ENCODE measurements around the gene CAMK1.

CAMK1 gene

GRCh38 chr3:9730657-9731205, 39.0 kb downstream of the CAMK1 start:
- TF ChIP-seq TAF1 (IDR thresholded peaks at IDR 0.05; ENCODE audit: borderline replicate concordance, low read depth, low read length) (no peak), POLR2AphosphoS5 (IDR thresholded peaks at IDR 0.05; ENCODE audit: low read depth, low read length) (no peak), POLR2A (IDR thresholded peaks at IDR 0.05; ENCODE audit: low read depth, low read length) (no peak)
- peak; percentile 66 for FAIRE-seq
- DNase-seq (ENCODE audit: insufficient read length) = no peak

GRCh38 chr3:9729419-9729818, 40.3 kb downstream of the CAMK1 start:
- FAIRE-seq (no peak), DNase-seq (ENCODE audit: insufficient read length) (no peak)
- no peak for TF ChIP-seq POLR2AphosphoS5 (IDR thresholded peaks at IDR 0.05; ENCODE audit: low read depth, low read length)
- TF ChIP-seq TAF1 (IDR thresholded peaks at IDR 0.05; ENCODE audit: borderline replicate concordance, low read depth, low read length) = no peak
- TF ChIP-seq POLR2A (IDR thresholded peaks at IDR 0.05; ENCODE audit: low read depth, low read length) = no peak

GRCh38 chr3:9727743-9728142, 42.0 kb downstream of the CAMK1 start:
- DNase-seq (ENCODE audit: insufficient read length) (no peak), FAIRE-seq (no peak)
- no peak for TF ChIP-seq POLR2AphosphoS5 (IDR thresholded peaks at IDR 0.05; ENCODE audit: low read depth, low read length)
- no peak for TF ChIP-seq POLR2A (IDR thresholded peaks at IDR 0.05; ENCODE audit: low read depth, low read length)
- TF ChIP-seq TAF1 (IDR thresholded peaks at IDR 0.05; ENCODE audit: borderline replicate concordance, low read depth, low read length) = no peak

- FAIRE-seq = no peak
- TF ChIP-seq TAF1 (IDR thresholded peaks at IDR 0.05; ENCODE audit: borderline replicate concordance, low read depth, low read length) = no peak
- no peak for TF ChIP-seq POLR2A (IDR thresholded peaks at IDR 0.05; ENCODE audit: low read depth, low read length)
- TF ChIP-seq POLR2AphosphoS5 (IDR thresholded peaks at IDR 0.05; ENCODE audit: low read depth, low read length) = no peak
- no peak for DNase-seq (ENCODE audit: insufficient read length)
These were observed 42.6 kb downstream of the CAMK1 start for GRCh38 chr3:9727041-9727595.

- no peak for DNase-seq (ENCODE audit: insufficient read length)
- TF ChIP-seq POLR2A (IDR thresholded peaks at IDR 0.05; ENCODE audit: low read depth, low read length) = no peak
- no peak for TF ChIP-seq POLR2AphosphoS5 (IDR thresholded peaks at IDR 0.05; ENCODE audit: low read depth, low read length)
- no peak for TF ChIP-seq TAF1 (IDR thresholded peaks at IDR 0.05; ENCODE audit: borderline replicate concordance, low read depth, low read length)
- no peak for FAIRE-seq
These were observed 43.8 kb downstream of the CAMK1 start for GRCh38 chr3:9725775-9726515.

- FAIRE-seq = no peak
- TF ChIP-seq POLR2A (IDR thresholded peaks at IDR 0.05; ENCODE audit: low read depth, low read length) (no peak), TAF1 (IDR thresholded peaks at IDR 0.05; ENCODE audit: borderline replicate concordance, low read depth, low read length) (no peak), POLR2AphosphoS5 (IDR thresholded peaks at IDR 0.05; ENCODE audit: low read depth, low read length) (no peak)
- DNase-seq (ENCODE audit: insufficient read length) = no peak
These were observed 48.1 kb downstream of the CAMK1 start for GRCh38 chr3:9721700-9722060.

- DNase-seq (ENCODE audit: insufficient read length) = no peak
- TF ChIP-seq POLR2AphosphoS5 (IDR thresholded peaks at IDR 0.05; ENCODE audit: low read depth, low read length) = no peak
- no peak for TF ChIP-seq POLR2A (IDR thresholded peaks at IDR 0.05; ENCODE audit: low read depth, low read length)
- TF ChIP-seq TAF1 (IDR thresholded peaks at IDR 0.05; ENCODE audit: borderline replicate concordance, low read depth, low read length) = no peak
- FAIRE-seq = no peak
These were observed 48.6 kb downstream of the CAMK1 start for GRCh38 chr3:9721015-9721699.

GRCh38 chr3:9718118-9718517, 51.6 kb downstream of the CAMK1 start:
- no peak for DNase-seq (ENCODE audit: insufficient read length)
- no peak for TF ChIP-seq POLR2A (IDR thresholded peaks at IDR 0.05; ENCODE audit: low read depth, low read length)
- TF ChIP-seq TAF1 (IDR thresholded peaks at IDR 0.05; ENCODE audit: borderline replicate concordance, low read depth, low read length) = no peak
- TF ChIP-seq POLR2AphosphoS5 (IDR thresholded peaks at IDR 0.05; ENCODE audit: low read depth, low read length) = no peak
- FAIRE-seq = no peak

GRCh38 chr3:9717563-9717962, 52.2 kb downstream of the CAMK1 start:
- no peak for FAIRE-seq
- TF ChIP-seq POLR2AphosphoS5 (IDR thresholded peaks at IDR 0.05; ENCODE audit: low read depth, low read length) = no peak
- TF ChIP-seq POLR2A (IDR thresholded peaks at IDR 0.05; ENCODE audit: low read depth, low read length) = no peak
- no peak for TF ChIP-seq TAF1 (IDR thresholded peaks at IDR 0.05; ENCODE audit: borderline replicate concordance, low read depth, low read length)
- DNase-seq (ENCODE audit: insufficient read length) = no peak

GRCh38 chr3:9716801-9717555, 52.8 kb downstream of the CAMK1 start:
- DNase-seq (ENCODE audit: insufficient read length) (no peak), FAIRE-seq (no peak)
- TF ChIP-seq POLR2A (IDR thresholded peaks at IDR 0.05; ENCODE audit: low read depth, low read length) (no peak), TAF1 (IDR thresholded peaks at IDR 0.05; ENCODE audit: borderline replicate concordance, low read depth, low read length) (no peak), POLR2AphosphoS5 (IDR thresholded peaks at IDR 0.05; ENCODE audit: low read depth, low read length) (no peak)

Data from GM12892 (cell line).